NCI-H187 (cell line): ENCODE measurements around the gene EGFL6.
"Not testable (repeated sequence)": the region's sequence is repeated elsewhere in the genome, so short reads cannot be mapped to it uniquely, and the experiment has no call there.

Experiments
- DNase-seq, 2 experiments: peaks; one replicate each; lab custom pipeline; 2025; lab: John Stamatoyannopoulos, UW

The EGFL6 gene

GRCh38 chrX:13652850-13653693 is 83.7 kb downstream of the EGFL6 start, which contains the start of gene TCEANC:
Gene TCEANC (plus strand): TSS chrX:13653141. CDS start chrX:13662509, 9,368 bp downstream.
- peak; percentile 64 to 82 for DNase-seq

DNA sequence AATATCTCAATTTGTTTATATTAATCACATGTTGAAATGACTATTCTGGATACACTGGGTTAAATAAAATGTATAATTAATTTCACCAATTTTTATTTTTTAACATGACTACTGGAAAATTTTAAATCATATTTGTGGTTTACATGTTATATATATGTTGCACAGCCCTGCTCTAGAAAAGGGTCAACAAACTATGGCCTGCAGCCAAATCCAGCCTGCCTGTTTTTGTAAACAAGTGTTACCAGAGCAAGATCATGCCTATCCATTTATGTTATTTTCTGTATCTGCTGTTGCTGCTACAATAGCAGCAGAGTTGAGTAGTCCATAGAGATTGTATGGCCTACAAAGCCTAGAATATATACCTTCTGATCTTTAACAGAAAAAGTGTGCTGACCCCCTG is 84.7 kb downstream of the EGFL6 start:
- no peak for DNase-seq

DNA sequence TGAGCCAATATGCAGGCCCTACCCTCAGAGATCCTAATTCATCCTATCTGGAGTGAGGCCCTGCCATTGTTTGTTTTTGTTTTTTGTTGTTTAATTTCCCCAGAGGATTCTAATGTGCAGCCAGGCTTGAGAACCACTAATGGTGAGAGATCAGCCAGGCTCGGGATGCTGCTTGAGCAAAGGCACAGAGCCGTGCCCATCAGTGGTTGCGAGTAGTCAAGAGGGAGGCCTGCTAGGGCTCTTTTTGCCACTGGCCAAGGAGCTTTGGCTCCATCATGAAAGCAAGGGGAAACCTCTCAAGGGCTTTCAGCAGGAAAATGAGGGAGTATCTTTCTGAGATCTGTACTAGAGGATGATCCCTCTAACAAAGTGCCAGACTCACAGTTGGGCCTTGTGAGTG is 86.3 kb downstream of the EGFL6 start:
- DNase-seq = no peak

- no peak for DNase-seq
These were observed 89.2 kb downstream of the EGFL6 start for GRCh38 chrX:13658602-13659001.

DNA sequence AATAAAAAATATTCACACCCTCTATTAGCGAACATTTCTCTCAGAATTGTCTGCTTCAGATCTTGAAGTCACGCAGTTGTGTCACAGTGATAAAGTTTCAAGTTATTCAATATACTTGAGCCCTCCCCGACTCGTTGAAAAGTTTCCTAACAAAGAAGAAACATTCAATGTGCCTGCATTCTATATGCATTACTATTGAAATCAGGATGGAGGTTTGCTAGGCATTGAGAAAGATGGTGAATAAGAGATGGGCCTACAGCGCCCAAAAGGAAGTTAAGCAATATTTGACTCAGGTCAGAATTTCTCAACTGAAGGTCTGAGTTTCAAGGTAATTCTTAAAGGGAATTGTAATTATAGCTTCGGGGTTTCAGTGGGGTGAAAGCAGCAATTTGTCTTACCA is 89.7 kb downstream of the EGFL6 start:
- DNase-seq = no peak

DNA sequence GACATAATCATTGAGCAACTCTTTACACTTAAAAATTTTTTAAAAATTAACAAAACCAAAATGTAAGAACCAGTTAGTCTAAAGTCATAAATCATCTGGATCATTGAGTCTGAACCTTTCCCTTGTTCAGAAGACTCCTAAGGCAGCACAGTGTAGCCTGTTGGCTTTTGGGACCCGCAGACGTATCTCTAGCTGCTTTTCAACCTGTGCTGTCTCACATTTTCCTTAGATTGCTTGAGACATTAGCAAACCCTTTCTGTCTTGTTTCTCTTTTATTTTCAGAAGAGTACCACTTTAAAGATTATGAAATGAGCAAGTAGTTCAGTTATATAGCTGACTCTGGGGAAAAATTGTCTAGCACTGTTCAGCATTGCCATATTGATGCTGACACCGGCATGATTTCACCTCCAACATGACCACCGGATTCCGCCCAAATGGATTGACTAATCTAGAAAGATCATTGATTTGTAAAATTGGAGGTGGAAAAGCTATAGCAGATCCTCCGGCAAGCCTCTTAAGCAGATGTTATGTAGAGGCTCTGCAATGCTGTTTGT is 92.4 kb downstream of the EGFL6 start:
- DNase-seq = no peak

DNA sequence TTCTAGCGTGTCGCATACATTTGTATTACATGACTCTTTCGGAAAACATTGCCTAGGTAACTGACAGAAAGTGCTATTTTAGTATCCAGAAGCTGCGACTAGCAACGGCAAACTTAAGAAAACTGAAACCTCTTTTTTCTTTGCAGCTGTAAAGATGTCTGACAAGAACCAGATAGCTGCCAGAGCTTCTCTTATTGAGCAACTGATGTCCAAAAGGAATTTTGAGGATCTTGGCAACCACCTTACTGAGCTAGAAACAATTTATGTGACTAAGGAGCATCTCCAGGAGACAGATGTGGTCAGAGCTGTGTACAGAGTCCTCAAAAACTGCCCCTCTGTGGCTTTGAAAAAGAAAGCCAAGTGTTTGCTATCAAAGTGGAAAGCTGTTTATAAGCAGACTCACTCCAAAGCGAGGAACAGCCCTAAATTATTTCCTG is 93.0 kb downstream of the EGFL6 start:
- DNase-seq = no peak

GRCh38 chrX:13664020-13664419 is 94.6 kb downstream of the EGFL6 start:
- DNase-seq = no peak

DNA sequence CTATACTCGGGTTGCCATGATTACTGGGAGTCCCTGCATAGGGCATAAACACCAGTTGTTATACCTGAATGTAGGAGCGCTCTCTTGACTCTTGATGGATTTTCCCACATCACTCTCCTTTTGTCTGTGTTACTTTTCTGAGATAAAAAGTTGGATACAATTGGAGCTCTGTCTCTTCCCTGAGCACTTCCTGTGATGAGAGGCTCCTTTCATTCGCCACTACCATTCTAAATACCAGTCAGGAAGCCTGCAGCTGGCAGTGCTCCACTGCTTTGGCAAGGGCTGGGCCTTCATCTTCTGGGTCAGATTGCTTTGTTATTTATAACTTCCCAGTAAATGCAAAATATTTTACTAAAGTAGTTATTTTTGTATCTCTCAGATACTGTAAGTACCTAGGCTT is 97.4 kb downstream of the EGFL6 start:
- no peak for DNase-seq

- no peak for DNase-seq
These were observed 98.5 kb downstream of the EGFL6 start for GRCh38 chrX:13667919-13668318.

DNA sequence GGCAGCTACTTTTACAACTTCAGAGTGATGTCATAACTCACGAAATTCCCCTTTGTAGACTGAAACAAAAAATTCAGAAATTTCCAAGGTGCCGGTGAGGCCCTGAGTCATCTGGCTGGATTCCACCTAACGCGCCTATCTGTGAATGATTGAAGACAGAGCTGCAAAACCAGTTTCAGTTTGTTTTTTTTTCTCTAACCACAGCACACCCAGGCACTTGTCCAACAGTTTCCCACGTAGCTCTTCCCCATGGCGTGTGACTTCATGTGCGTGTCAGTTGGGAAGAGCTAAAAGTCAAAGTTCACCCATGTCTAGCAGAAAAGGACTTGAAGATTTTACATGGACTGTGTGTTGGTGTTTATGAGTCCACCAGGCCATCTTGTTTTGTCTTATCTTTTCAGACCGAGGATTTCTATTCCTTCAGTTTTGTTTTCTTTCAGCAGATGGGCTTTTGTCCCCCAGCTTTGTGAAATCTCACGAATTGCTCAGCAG is 99.9 kb downstream of the EGFL6 start:
- no peak for DNase-seq

DNA sequence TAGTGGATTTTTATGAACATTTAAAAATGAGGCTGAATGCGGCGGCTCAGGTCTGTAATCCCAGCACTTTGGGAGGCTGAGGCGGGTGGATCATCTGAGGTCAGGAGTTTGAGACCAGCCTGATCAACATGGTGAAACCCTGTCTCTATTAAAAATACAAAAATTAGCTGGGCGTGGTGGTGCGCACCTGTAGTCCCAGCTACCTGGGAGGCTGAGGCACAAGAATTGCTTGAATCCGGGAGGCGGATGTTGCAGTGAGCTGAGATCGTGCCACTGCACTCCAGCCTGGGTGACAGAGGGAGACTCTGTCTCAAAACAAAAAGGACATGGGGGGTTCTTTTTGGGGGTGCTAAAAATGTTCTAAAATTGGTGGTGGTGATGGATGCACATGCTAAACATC is 100.4 kb downstream of the EGFL6 start:
- DNase-seq = not testable (repeated sequence)

GRCh38 chrX:13670197-13670596 is 100.8 kb downstream of the EGFL6 start:
- no peak for DNase-seq

DNA sequence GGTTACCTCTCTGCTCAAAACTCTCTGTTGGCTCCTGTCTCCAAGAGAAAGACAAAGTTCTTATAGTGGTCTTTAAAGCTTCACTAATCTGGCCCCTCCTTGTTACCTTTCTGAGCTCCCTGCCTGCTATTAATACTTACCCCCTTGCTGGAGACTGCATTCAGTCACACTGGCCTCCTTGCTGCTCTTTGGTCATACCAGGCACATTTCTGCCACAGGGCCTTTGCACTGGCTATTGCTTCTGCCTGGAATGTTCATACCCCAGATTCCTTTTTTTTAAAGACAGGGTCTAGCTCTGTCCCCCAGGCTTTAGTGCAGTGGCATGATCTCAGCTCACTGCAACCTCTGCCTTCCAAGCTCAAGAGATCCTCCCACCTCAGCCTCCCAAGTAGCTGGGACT is 103.6 kb downstream of the EGFL6 start:
- DNase-seq = no peak

DNA sequence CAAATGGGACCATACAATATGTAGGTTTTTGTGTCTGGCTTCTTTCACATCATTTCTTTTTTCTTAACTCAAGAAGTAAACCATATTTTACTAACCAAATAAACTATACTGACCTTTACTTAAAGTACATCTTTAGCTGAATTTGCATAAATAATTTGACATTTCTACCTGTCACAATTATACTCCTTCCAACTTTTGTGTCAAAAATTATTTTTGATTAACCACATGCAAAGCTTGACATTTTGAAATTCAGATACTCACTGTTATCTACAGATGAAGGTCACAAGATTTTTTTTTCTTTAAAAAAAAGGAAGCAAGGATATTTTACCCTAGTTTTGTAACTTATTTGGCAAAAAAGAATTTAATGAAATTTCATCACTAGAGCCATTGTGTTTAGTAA is 107.5 kb downstream of the EGFL6 start:
- no peak for DNase-seq

GRCh38 chrX:13679700-13680099 is 110.3 kb downstream of the EGFL6 start:
- not testable (repeated sequence) for DNase-seq

DNA sequence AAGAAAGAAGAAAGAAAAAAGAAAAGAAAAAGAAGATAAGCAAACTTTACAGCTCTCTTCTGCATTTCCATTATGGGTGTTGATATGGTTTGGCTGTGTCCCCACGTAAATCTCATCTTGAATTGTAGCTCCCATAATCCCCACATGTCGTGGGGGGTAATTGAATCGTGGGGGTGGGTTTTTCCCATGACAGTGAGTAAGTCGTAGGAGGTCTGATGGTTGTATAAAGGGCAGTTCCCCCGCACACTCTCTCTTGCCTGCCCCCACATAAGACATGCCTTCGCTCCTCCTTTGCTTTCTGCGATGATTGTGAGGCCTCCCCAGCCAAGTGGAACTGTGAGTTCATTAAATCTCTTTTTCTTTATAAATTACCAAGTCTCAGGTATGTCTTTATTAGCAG is 112.2 kb downstream of the EGFL6 start:
- DNase-seq = no peak
